ENCODE measurements around the gene NOLC1.
A peak's percentile ranks its signal among the peaks of the same experiment; 100 is the strongest.

Gene NOLC1

GRCh38 chr10:102151774-102152544 lies at the start of gene NOLC1:
Gene NOLC1, plus strand, starts transcription at chr10:102152389. Its CDS starts 22 bp downstream, at chr10:102152411.
- DNase-seq = peak; percentile 99

GRCh38 chr10:102102421-102102820 lies 49.8 kb upstream of the NOLC1 start:
- DNase-seq = no peak

GRCh38 chr10:102106998-102107397 lies 45.2 kb upstream of the NOLC1 start:
- no peak for DNase-seq

- no peak for DNase-seq
Observed at GRCh38 chr10:102109166-102110116, 42.7 kb upstream of the NOLC1 start.

GRCh38 chr10:102111276-102111675 lies 40.9 kb upstream of the NOLC1 start:
- DNase-seq = no peak

- no peak for DNase-seq
Observed at GRCh38 chr10:102112210-102112817, 39.9 kb upstream of the NOLC1 start.

GRCh38 chr10:102113261-102113955 lies 38.8 kb upstream of the NOLC1 start:
- DNase-seq = no peak

GRCh38 chr10:102113956-102114857 lies 38.0 kb upstream of the NOLC1 start:
- DNase-seq = no peak

- peak; percentile 71 for DNase-seq
Observed at GRCh38 chr10:102114861-102115618, 37.1 kb upstream of the NOLC1 start.

- DNase-seq = peak; percentile 38
Observed at GRCh38 chr10:102115775-102116174, 36.4 kb upstream of the NOLC1 start.

GRCh38 chr10:102116656-102117055 lies 35.5 kb upstream of the NOLC1 start:
- DNase-seq = no peak

GRCh38 chr10:102117391-102118159 lies 34.6 kb upstream of the NOLC1 start:
- peak; percentile 59 for DNase-seq

- DNase-seq = no peak
Observed at GRCh38 chr10:102118867-102119266, 33.3 kb upstream of the NOLC1 start.

GRCh38 chr10:102119417-102120141 lies 32.6 kb upstream of the NOLC1 start:
- DNase-seq = peak; percentile 54

- peak; percentile 72 for DNase-seq
Observed at GRCh38 chr10:102120142-102120990, 31.8 kb upstream of the NOLC1 start, which contains the start of gene LDB1. Gene LDB1, minus strand, starts transcription at chr10:102120368. Its CDS starts 258 bp downstream, at chr10:102120110.

- DNase-seq = peak; percentile 87
Observed at GRCh38 chr10:102120991-102121738, 31.0 kb upstream of the NOLC1 start.

- peak; percentile 38 for DNase-seq
Observed at GRCh38 chr10:102121739-102122372, 30.3 kb upstream of the NOLC1 start.
